ENCODE measurements around the gene GNG4.

GNG4 gene

DNA sequence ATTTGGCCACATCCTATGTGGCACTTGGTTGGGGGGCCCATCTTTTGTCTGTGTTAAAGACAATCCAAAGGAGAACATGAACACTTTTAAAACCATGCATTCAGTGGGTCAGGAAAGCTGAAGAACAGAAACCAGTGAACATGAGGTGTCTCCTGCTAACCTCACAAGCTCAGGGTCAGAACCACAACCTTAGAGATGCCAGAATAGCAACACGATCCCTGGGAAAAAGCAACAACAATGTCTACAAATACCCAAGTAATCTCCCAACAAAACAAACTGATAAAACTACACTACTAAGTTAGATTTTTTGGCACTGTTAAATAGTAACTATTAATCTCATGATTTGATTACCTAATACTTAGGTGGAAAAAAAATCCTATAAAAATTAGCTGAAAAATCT lies 34.1 kb upstream of the GNG4 start:
- no peak overlapping the region for H3K4me2 ChIP-seq (ENCODE audit: low read depth, low read length, poor library complexity, severe bottlenecking)
- no peaks in the 10 kb centered on the region for H4K20me1 ChIP-seq (ENCODE audit: insufficient read depth, low read length, poor library complexity, severe bottlenecking)
- H2AFZ ChIP-seq (ENCODE audit: low read length), result no peak overlapping the region
- no peaks in the 10 kb centered on the region for H3K4me1 ChIP-seq (ENCODE audit: insufficient read depth, low read length, poor library complexity, severe bottlenecking)
- H3K79me2 ChIP-seq (ENCODE audit: insufficient read depth, low read length), result no peaks in the 10 kb centered on the region
- no peaks in the 10 kb centered on the region for H3K36me3 ChIP-seq (ENCODE audit: insufficient read depth, low read length)
- no peaks in the 10 kb centered on the region for H3K9me2 ChIP-seq (replicated peaks; ENCODE audit: low read depth, low read length)
- no peaks in the 10 kb centered on the region for H3K27me3 ChIP-seq (ENCODE audit: insufficient read depth, low read length, poor library complexity, severe bottlenecking)
- no peak for TF ChIP-seq EZH2phosphoT487 (IDR thresholded peaks at IDR 0.05; ENCODE audit: borderline replicate concordance)
- TF ChIP-seq, protein P1, sequence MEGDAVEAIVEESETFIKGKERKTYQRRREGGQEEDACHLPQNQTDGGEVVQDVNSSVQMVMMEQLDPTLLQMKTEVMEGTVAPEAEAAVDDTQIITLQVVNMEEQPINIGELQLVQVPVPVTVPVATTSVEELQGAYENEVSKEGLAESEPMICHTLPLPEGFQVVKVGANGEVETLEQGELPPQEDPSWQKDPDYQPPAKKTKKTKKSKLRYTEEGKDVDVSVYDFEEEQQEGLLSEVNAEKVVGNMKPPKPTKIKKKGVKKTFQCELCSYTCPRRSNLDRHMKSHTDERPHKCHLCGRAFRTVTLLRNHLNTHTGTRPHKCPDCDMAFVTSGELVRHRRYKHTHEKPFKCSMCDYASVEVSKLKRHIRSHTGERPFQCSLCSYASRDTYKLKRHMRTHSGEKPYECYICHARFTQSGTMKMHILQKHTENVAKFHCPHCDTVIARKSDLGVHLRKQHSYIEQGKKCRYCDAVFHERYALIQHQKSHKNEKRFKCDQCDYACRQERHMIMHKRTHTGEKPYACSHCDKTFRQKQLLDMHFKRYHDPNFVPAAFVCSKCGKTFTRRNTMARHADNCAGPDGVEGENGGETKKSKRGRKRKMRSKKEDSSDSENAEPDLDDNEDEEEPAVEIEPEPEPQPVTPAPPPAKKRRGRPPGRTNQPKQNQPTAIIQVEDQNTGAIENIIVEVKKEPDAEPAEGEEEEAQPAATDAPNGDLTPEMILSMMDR (conservative IDR thresholded peaks at IDR 0.05; ENCODE audit: low read length), result no peak
- H3F3A ChIP-seq (ENCODE audit: low read depth), result no peaks in the 10 kb centered on the region
- no peak overlapping the region for H3K9ac ChIP-seq (ENCODE audit: low read depth, low read length, poor library complexity, severe bottlenecking)
- no peak overlapping the region for H3K4me3 ChIP-seq (ENCODE audit: low read length, poor library complexity, severe bottlenecking)
- no peaks in the 10 kb centered on the region for H3K9me3 ChIP-seq (ENCODE audit: insufficient read depth, low read depth, low read length)

DNA sequence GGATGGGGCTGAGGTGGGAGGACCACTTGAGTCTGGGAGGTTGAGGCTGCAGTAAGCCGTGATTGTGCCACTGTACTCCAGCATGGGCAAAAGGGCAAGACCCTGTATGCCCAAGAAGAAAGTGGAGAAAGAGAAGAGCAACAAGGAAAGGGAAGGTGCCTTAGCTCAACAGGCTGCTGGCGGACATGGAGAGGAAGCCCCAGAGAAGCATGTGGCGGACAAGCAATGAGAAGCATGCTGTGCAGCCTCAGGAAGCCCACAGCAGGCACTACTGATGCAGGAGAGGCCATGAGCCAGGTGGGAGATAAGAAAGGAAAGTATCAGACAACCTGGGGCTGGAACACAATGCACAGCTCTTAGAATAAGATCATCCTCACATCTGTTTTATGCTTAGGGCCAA lies 32.6 kb upstream of the GNG4 start:
- Histone ChIP-seq H3K9me2 (replicated peaks; ENCODE audit: low read depth, low read length) (no peaks in the 10 kb centered on the region), H2AFZ (ENCODE audit: low read length) (no peak overlapping the region), H3K4me1 (ENCODE audit: insufficient read depth, low read length, poor library complexity, severe bottlenecking) (no peaks in the 10 kb centered on the region), H3K27me3 (ENCODE audit: insufficient read depth, low read length, poor library complexity, severe bottlenecking) (no peaks in the 10 kb centered on the region), H3K36me3 (ENCODE audit: insufficient read depth, low read length) (no peaks in the 10 kb centered on the region), H3K79me2 (ENCODE audit: insufficient read depth, low read length) (no peaks in the 10 kb centered on the region), H3F3A (ENCODE audit: low read depth) (no peaks in the 10 kb centered on the region), H4K20me1 (ENCODE audit: insufficient read depth, low read length, poor library complexity, severe bottlenecking) (no peaks in the 10 kb centered on the region), H3K4me3 (ENCODE audit: low read length, poor library complexity, severe bottlenecking) (no peak overlapping the region), H3K9ac (ENCODE audit: low read depth, low read length, poor library complexity, severe bottlenecking) (no peak overlapping the region), H3K4me2 (ENCODE audit: low read depth, low read length, poor library complexity, severe bottlenecking) (no peak overlapping the region), H3K9me3 (ENCODE audit: insufficient read depth, low read depth, low read length) (no peaks in the 10 kb centered on the region)
- TF ChIP-seq EZH2phosphoT487 (IDR thresholded peaks at IDR 0.05; ENCODE audit: borderline replicate concordance), result no peak
- TF ChIP-seq, protein P1 (conservative IDR thresholded peaks at IDR 0.05; ENCODE audit: low read length), result no peak

DNA sequence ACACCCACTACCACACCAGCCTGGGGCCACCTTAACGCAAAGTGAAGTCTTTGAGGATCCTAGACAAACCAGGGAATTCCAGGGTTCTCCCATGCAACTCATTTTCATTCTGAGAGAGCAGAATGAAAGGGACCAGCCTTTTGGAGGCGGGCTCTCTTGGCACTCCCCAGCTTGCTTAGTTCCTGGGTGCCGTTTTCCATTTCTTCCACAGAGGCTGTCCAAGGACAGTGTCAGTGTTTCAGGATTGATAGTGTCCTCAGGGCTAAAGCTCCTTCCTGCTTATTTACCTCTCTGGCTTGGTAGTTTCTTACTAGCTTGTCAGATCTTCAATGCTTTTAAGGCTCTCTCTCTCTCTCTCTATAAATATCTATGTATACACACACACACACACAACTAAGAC lies 30.1 kb upstream of the GNG4 start:
- H3F3A ChIP-seq (ENCODE audit: low read depth), result no peaks in the 10 kb centered on the region
- no peak overlapping the region for H2AFZ ChIP-seq (ENCODE audit: low read length)
- no peaks in the 10 kb centered on the region; the same call in 1 of the 2 replicates for H3K9me3 ChIP-seq (ENCODE audit: insufficient read depth, low read depth, low read length)
- no peaks in the 10 kb centered on the region for H4K20me1 ChIP-seq (ENCODE audit: insufficient read depth, low read length, poor library complexity, severe bottlenecking)
- TF ChIP-seq, protein P1 (conservative IDR thresholded peaks at IDR 0.05; ENCODE audit: low read length), result no peak
- 0 out of 2 replicates have a peak, but pooled peaks cover 2% of the 10 kb centered on the region for H3K79me2 ChIP-seq (ENCODE audit: insufficient read depth, low read length)
- H3K4me2 ChIP-seq (ENCODE audit: low read depth, low read length, poor library complexity, severe bottlenecking), result no peak overlapping the region
- H3K4me1 ChIP-seq (ENCODE audit: insufficient read depth, low read length, poor library complexity, severe bottlenecking), result no peaks in the 10 kb centered on the region
- no peak overlapping the region for H3K4me3 ChIP-seq (ENCODE audit: low read length, poor library complexity, severe bottlenecking)
- no peaks in the 10 kb centered on the region for H3K36me3 ChIP-seq (ENCODE audit: insufficient read depth, low read length)
- no peaks in the 10 kb centered on the region for H3K9me2 ChIP-seq (replicated peaks; ENCODE audit: low read depth, low read length)
- H3K27me3 ChIP-seq (ENCODE audit: insufficient read depth, low read length, poor library complexity, severe bottlenecking), result no peaks in the 10 kb centered on the region
- H3K9ac ChIP-seq (ENCODE audit: low read depth, low read length, poor library complexity, severe bottlenecking), result no peak overlapping the region

All from Loucy (cell line).